ENCODE data around the gene DDX51.

The DDX51 gene

GRCh38 chr12:132165584-132165983 is 21.5 kb upstream of the DDX51 start:
- Histone ChIP-seq H3K36me3 (ENCODE audit: control insufficient read depth, insufficient read depth, low read length) (no peaks in the 10 kb centered on the region), H3K27me3 (ENCODE audit: control insufficient read depth, insufficient read depth, low read length) (no peaks in the 10 kb centered on the region; the same call in 1 of the 2 replicates), H3K4me3 (ENCODE audit: low read length) (no peak overlapping the region), H3K4me1 (ENCODE audit: control insufficient read depth, insufficient read depth, low read length) (no peaks in the 10 kb centered on the region), H3K9me3 (ENCODE audit: control insufficient read depth, insufficient read depth, low read length) (no peaks in the 10 kb centered on the region), H3K27ac (ENCODE audit: low read length) (no peak overlapping the region)
- WGBS (ENCODE audit: insufficient coverage, insufficient read length), result no CpG with 5 or more reads among the region's 6 CpGs
- no peak for DNase-seq (ENCODE audit: low read depth, low spot score)

GRCh38 chr12:132164426-132164825 is 20.3 kb upstream of the DDX51 start:
- H3K9me3 ChIP-seq (ENCODE audit: control insufficient read depth, insufficient read depth, low read length), result no peaks in the 10 kb centered on the region
- no peak overlapping the region for H3K27ac ChIP-seq (ENCODE audit: low read length)
- no peak overlapping the region for H3K4me3 ChIP-seq (ENCODE audit: low read length)
- no peaks in the 10 kb centered on the region for H3K4me1 ChIP-seq (ENCODE audit: control insufficient read depth, insufficient read depth, low read length)
- no peaks in the 10 kb centered on the region for H3K36me3 ChIP-seq (ENCODE audit: control insufficient read depth, insufficient read depth, low read length)
- no CpG with 5 or more reads among the region's 7 CpGs for WGBS (ENCODE audit: insufficient coverage, insufficient read length)
- DNase-seq (ENCODE audit: low read depth, low spot score), result no peak
- H3K27me3 ChIP-seq (ENCODE audit: control insufficient read depth, insufficient read depth, low read length), result no peaks in the 10 kb centered on the region; the same call in 1 of the 2 replicates

GRCh38 chr12:132163911-132164288 is 19.8 kb upstream of the DDX51 start:
- Histone ChIP-seq H3K27me3 (ENCODE audit: control insufficient read depth, insufficient read depth, low read length) (no peaks in the 10 kb centered on the region; the same call in 1 of the 2 replicates), H3K4me3 (ENCODE audit: low read length) (no peak overlapping the region), H3K9me3 (ENCODE audit: control insufficient read depth, insufficient read depth, low read length) (no peaks in the 10 kb centered on the region), H3K36me3 (ENCODE audit: control insufficient read depth, insufficient read depth, low read length) (no peaks in the 10 kb centered on the region), H3K27ac (ENCODE audit: low read length) (no peak overlapping the region), H3K4me1 (ENCODE audit: control insufficient read depth, insufficient read depth, low read length) (no peaks in the 10 kb centered on the region)
- WGBS (ENCODE audit: insufficient coverage, insufficient read length), result no CpG with 5 or more reads among the region's 11 CpGs
- no peak for DNase-seq (ENCODE audit: low read depth, low spot score)

GRCh38 chr12:132163041-132163910 is 19.2 kb upstream of the DDX51 start:
- H3K36me3 ChIP-seq (ENCODE audit: control insufficient read depth, insufficient read depth, low read length), result no peaks in the 10 kb centered on the region
- no peak for DNase-seq (ENCODE audit: low read depth, low spot score)
- no CpG with 5 or more reads among the region's 26 CpGs for WGBS (ENCODE audit: insufficient coverage, insufficient read length)

GRCh38 chr12:132162508-132163031 is 18.5 kb upstream of the DDX51 start:
- Histone ChIP-seq H3K27me3 (ENCODE audit: control insufficient read depth, insufficient read depth, low read length) (no peaks in the 10 kb centered on the region; the same call in 1 of the 2 replicates), H3K36me3 (ENCODE audit: control insufficient read depth, insufficient read depth, low read length) (peaks cover 5% of the 10 kb centered on the region; the same call in 1 of the 2 replicates), H3K4me1 (ENCODE audit: control insufficient read depth, insufficient read depth, low read length) (no peaks in the 10 kb centered on the region), H3K9me3 (ENCODE audit: control insufficient read depth, insufficient read depth, low read length) (no peaks in the 10 kb centered on the region), H3K4me3 (ENCODE audit: low read length) (no peak overlapping the region), H3K27ac (ENCODE audit: low read length) (no peak overlapping the region)
- no CpG with 5 or more reads among the region's 17 CpGs for WGBS (ENCODE audit: insufficient coverage, insufficient read length)
- DNase-seq (ENCODE audit: low read depth, low spot score), result no peak

More at GRCh38 chr12:132163041-132163910, 19.2 kb upstream of the DDX51 start:
- Histone ChIP-seq H3K4me1 (ENCODE audit: control insufficient read depth, insufficient read depth, low read length) (no peaks in the 10 kb centered on the region), H3K9me3 (ENCODE audit: control insufficient read depth, insufficient read depth, low read length) (no peaks in the 10 kb centered on the region), H3K27ac (ENCODE audit: low read length) (no peak overlapping the region), H3K27me3 (ENCODE audit: control insufficient read depth, insufficient read depth, low read length) (no peaks in the 10 kb centered on the region; the same call in 1 of the 2 replicates), H3K4me3 (ENCODE audit: low read length) (no peak overlapping the region)

GRCh38 chr12:132161796-132162507 is 17.8 kb upstream of the DDX51 start:
- Histone ChIP-seq H3K9me3 (ENCODE audit: control insufficient read depth, insufficient read depth, low read length) (no peaks in the 10 kb centered on the region), H3K27ac (ENCODE audit: low read length) (no peak overlapping the region), H3K4me1 (ENCODE audit: control insufficient read depth, insufficient read depth, low read length) (no peaks in the 10 kb centered on the region), H3K36me3 (ENCODE audit: control insufficient read depth, insufficient read depth, low read length) (peaks cover 7% of the 10 kb centered on the region; the same call in 1 of the 2 replicates), H3K27me3 (ENCODE audit: control insufficient read depth, insufficient read depth, low read length) (no peaks in the 10 kb centered on the region; the same call in 1 of the 2 replicates), H3K4me3 (ENCODE audit: low read length) (no peak overlapping the region)
- no peak for DNase-seq (ENCODE audit: low read depth, low spot score)
- WGBS (ENCODE audit: insufficient coverage, insufficient read length), result no CpG with 5 or more reads among the region's 17 CpGs

- Histone ChIP-seq H3K36me3 (ENCODE audit: control insufficient read depth, insufficient read depth, low read length) (peaks cover 14% of the 10 kb centered on the region; the same call in 1 of the 2 replicates), H3K4me1 (ENCODE audit: control insufficient read depth, insufficient read depth, low read length) (no peaks in the 10 kb centered on the region), H3K9me3 (ENCODE audit: control insufficient read depth, insufficient read depth, low read length) (no peaks in the 10 kb centered on the region), H3K27ac (ENCODE audit: low read length) (no peak overlapping the region), H3K4me3 (ENCODE audit: low read length) (no peak overlapping the region), H3K27me3 (ENCODE audit: control insufficient read depth, insufficient read depth, low read length) (no peaks in the 10 kb centered on the region; the same call in 1 of the 2 replicates)
- DNase-seq (ENCODE audit: low read depth, low spot score), result no peak
- WGBS (ENCODE audit: insufficient coverage, insufficient read length), result no CpG with 5 or more reads among the region's 14 CpGs
Measured at GRCh38 chr12:132161036-132161781, 17.1 kb upstream of the DDX51 start.

- Histone ChIP-seq H3K36me3 (ENCODE audit: control insufficient read depth, insufficient read depth, low read length) (peaks cover 14% of the 10 kb centered on the region; the same call in 1 of the 2 replicates), H3K9me3 (ENCODE audit: control insufficient read depth, insufficient read depth, low read length) (no peaks in the 10 kb centered on the region), H3K4me3 (ENCODE audit: low read length) (no peak overlapping the region), H3K27ac (ENCODE audit: low read length) (no peak overlapping the region), H3K4me1 (ENCODE audit: control insufficient read depth, insufficient read depth, low read length) (no peaks in the 10 kb centered on the region), H3K27me3 (ENCODE audit: control insufficient read depth, insufficient read depth, low read length) (no peaks in the 10 kb centered on the region; the same call in 1 of the 2 replicates)
- no CpG with 5 or more reads among the region's 15 CpGs for WGBS (ENCODE audit: insufficient coverage, insufficient read length)
- no peak for DNase-seq (ENCODE audit: low read depth, low spot score)
Measured at GRCh38 chr12:132160601-132161035, 16.5 kb upstream of the DDX51 start.

- WGBS (ENCODE audit: insufficient coverage, insufficient read length), result no CpG with 5 or more reads among the region's 16 CpGs
- no peaks in the 10 kb centered on the region for H3K4me1 ChIP-seq (ENCODE audit: control insufficient read depth, insufficient read depth, low read length)
- peaks cover 14% of the 10 kb centered on the region; the same call in 1 of the 2 replicates for H3K36me3 ChIP-seq (ENCODE audit: control insufficient read depth, insufficient read depth, low read length)
- H3K4me3 ChIP-seq (ENCODE audit: low read length), result no peak overlapping the region
- no peaks in the 10 kb centered on the region; the same call in 1 of the 2 replicates for H3K27me3 ChIP-seq (ENCODE audit: control insufficient read depth, insufficient read depth, low read length)
- no peak overlapping the region for H3K27ac ChIP-seq (ENCODE audit: low read length)
- DNase-seq (ENCODE audit: low read depth, low spot score), result no peak
- no peaks in the 10 kb centered on the region for H3K9me3 ChIP-seq (ENCODE audit: control insufficient read depth, insufficient read depth, low read length)
Measured at GRCh38 chr12:132160016-132160415, 15.9 kb upstream of the DDX51 start.
